CD14-positive monocyte (primary cell): ENCODE measurements around the gene EBF3. TPM values are rescaled to one million over a fixed set of nuclear protein-coding genes. Genes with fewer than 3 reads are reported as not detected.

ENCODE experiments used
- DNase-seq, 3 donors: peaks; one replicate each; pipeline ENCODE4 v3.0.0-alpha.2; 2011 to 2022
- H2AFZ ChIP-seq: 2 replicates; pipeline ENCODE4 v1.6.0; 2012; ENCODE audit warnings: mild to moderate bottlenecking, low read depth, low read length, inconsistent platforms; ENCODE audit not compliant: insufficient read depth, poor library complexity, severe bottlenecking
- H3K27ac ChIP-seq, 2 donors: 1 replicate in 1 of 2; 2 replicates in 1 of 2; pipeline ENCODE4 v1.5.1; 2012 to 2013; ENCODE audit warnings: low read length in 2 of 2, control low read depth in 1 of 2, inconsistent platforms in 1 of 2, low read depth in 1 of 2, mild to moderate bottlenecking in 1 of 2
- H3K27me3 ChIP-seq, 2 donors: one replicate each; pipeline versions ENCODE4 v1.6.0 to v1.6.1; 2011 to 2013; ENCODE audit warnings: low read length in 2 of 2; ENCODE audit not compliant: control insufficient read depth in 2 of 2, insufficient read depth in 2 of 2
- H3K36me3 ChIP-seq, 2 donors: replicated peaks in 1 of 2; 1 replicate in 1 of 2; 2 replicates in 1 of 2; pipeline versions ENCODE4 v1.5.1 to v1.6.1; 2012 to 2013; ENCODE audit warnings: low read length in 2 of 2, control low read depth in 1 of 2, inconsistent platforms in 1 of 2, mild to moderate bottlenecking in 1 of 2; ENCODE audit not compliant: insufficient read depth in 2 of 2, control insufficient read depth in 1 of 2
- H3K4me1 ChIP-seq, 2 donors: 1 replicate in 1 of 2; 2 replicates in 1 of 2; pipeline versions ENCODE4 v1.5.1 to v1.6.1; 2012 to 2013; ENCODE audit warnings: low read length in 2 of 2, control low read depth in 1 of 2, inconsistent platforms in 1 of 2, mild to moderate bottlenecking in 1 of 2, moderate library complexity in 1 of 2; ENCODE audit not compliant: insufficient read depth in 2 of 2, control insufficient read depth in 1 of 2
- H3K4me2 ChIP-seq: replicated peaks from 2 replicates; pipeline ENCODE3; 2012; ENCODE audit warnings: low read length, moderate library complexity, mild to moderate bottlenecking; ENCODE audit not compliant: poor library complexity, severe bottlenecking; ENCODE audit errors: extremely low read depth
- H3K4me3 ChIP-seq, 3 experiments: fragments of 200-600 bp in 1 of 3; sonication (generic) in 1 of 3; replicated peaks in 1 of 3; 1 replicate in 2 of 3; 2 replicates in 1 of 3; pipeline ENCODE4 v1.5.1; 2011 to 2013; ENCODE audit warnings: low read length in 3 of 3, mild to moderate bottlenecking in 3 of 3, control low read depth in 2 of 3, low read depth in 2 of 3, inconsistent platforms in 1 of 3, moderate library complexity in 1 of 3
- H3K79me2 ChIP-seq: 2 replicates; pipeline ENCODE4 v1.6.0; 2012; ENCODE audit warnings: mild to moderate bottlenecking, control low read depth, inconsistent platforms, low read length, moderate library complexity; ENCODE audit not compliant: insufficient read depth
- H3K9ac ChIP-seq: 2 replicates; pipeline ENCODE4 v1.6.0; 2017; ENCODE audit warnings: low read length, mild to moderate bottlenecking; ENCODE audit not compliant: insufficient read depth, poor library complexity, severe bottlenecking
- H3K9me3 ChIP-seq, 2 donors: replicated peaks in 1 of 2; 1 replicate in 1 of 2; 2 replicates in 1 of 2; pipeline versions ENCODE4 v1.5.1 to v1.6.1; 2012 to 2013; ENCODE audit warnings: low read length in 2 of 2, control low read depth in 1 of 2; ENCODE audit not compliant: control insufficient read depth in 1 of 2, insufficient read depth in 1 of 2
- H4K20me1 ChIP-seq: 2 replicates; pipeline ENCODE4 v1.6.0; 2012; ENCODE audit warnings: mild to moderate bottlenecking, low read length, control low read depth, moderate library complexity; ENCODE audit not compliant: insufficient read depth
- H3K27ac Mint-ChIP-seq, 7 donors: one replicate each; pipeline ENCODE4 v1.8.0; 2020; ENCODE audit warnings: mild to moderate bottlenecking in 7 of 7, mixed read lengths in 7 of 7, moderate library complexity in 6 of 7, inconsistent platforms in 2 of 7
- H3K27me3 Mint-ChIP-seq, 3 donors: one replicate each; pipeline ENCODE4 v1.8.0; 2021 to 2022; ENCODE audit warnings: low read depth in 3 of 3, mild to moderate bottlenecking in 3 of 3, mixed read lengths in 3 of 3, moderate library complexity in 3 of 3, inconsistent platforms in 1 of 3
- H3K36me3 Mint-ChIP-seq, 2 donors: one replicate each; pipeline ENCODE4 v1.8.0; 2020; ENCODE audit warnings: mixed read lengths in 2 of 2, inconsistent platforms in 1 of 2, mild to moderate bottlenecking in 1 of 2
- H3K4me1 Mint-ChIP-seq: one replicate; pipeline ENCODE4 v1.8.0; 2020; ENCODE audit warnings: mild to moderate bottlenecking, mixed read lengths
- H3K4me3 Mint-ChIP-seq, 2 donors: one replicate each; pipeline ENCODE4 v1.8.0; 2020; ENCODE audit warnings: mild to moderate bottlenecking in 2 of 2, mixed read lengths in 2 of 2, moderate library complexity in 1 of 2
- H3K9me3 Mint-ChIP-seq, 7 donors: one replicate each; pipeline ENCODE4 v1.8.0; 2020 to 2022; ENCODE audit warnings: mixed read lengths in 7 of 7, mild to moderate bottlenecking in 6 of 7, moderate library complexity in 6 of 7, inconsistent platforms in 2 of 7
- WGBS: methylation state at CpG from one replicate; pipeline ENCODE4 v1.1.5; 2013; ENCODE audit warnings: missing lambda C conversion rate; ENCODE audit not compliant: insufficient coverage; 5-methylcytosine and 5-hydroxymethylcytosine counted together
- intact Hi-C, 2 donors: fragments of 100-400 bp; cut with micrococcal nuclease; formaldehyde crosslinking; loops; one replicate each; pipeline versions ENCODE4 v1.15.0 to v1.15.1; 2023
- polyA plus RNA-seq, 3 donors: library from polyadenylated mRNA; depleted of rRNA in 1 of 3; unstranded in 2 of 3; stranded (reverse) in 1 of 3; fragments of 300-500 nt in 2 of 3; fragments of >200 nt in 1 of 3; fragmentation: Illumina TruSeq in 2 of 3; gene quantifications; 1 replicate in 2 of 3; 2 replicates in 1 of 3; pipeline ENCODE4 v1.2.3, GENCODE V29; 2012 to 2021
- TF ChIP-seq, protein P1 (sequence below): fragments of 200-600 bp; IDR thresholded peaks from one replicate; pipeline ENCODE4 v1.8.0; 2022; ENCODE audit warnings: antibody characterized with exemption, mild to moderate bottlenecking

EBF3 gene
- polyA plus RNA-seq, 3 donors, result not detected

GRCh38 chr10:129882291-129883010 lies 81.6 kb downstream of the EBF3 start:
- Histone ChIP-seq H2AFZ (no peak overlapping the region), H3K36me3 (no peaks in the 10 kb centered on the region), H4K20me1 (no peaks in the 10 kb centered on the region), H3K4me3 (no peak overlapping the region), H3K27me3 (no peaks in the 10 kb centered on the region), H3K79me2 (no peaks in the 10 kb centered on the region), H3K4me2 (no peak overlapping the region), H3K27ac (no peak overlapping the region), H3K9ac (no peak overlapping the region), H3K4me1 (peaks cover 5 to 12% of the 10 kb centered on the region in 2 donors), H3K9me3 (no peaks in the 10 kb centered on the region)
- Mint-ChIP-seq H3K9me3 (no peaks in the 10 kb centered on the region), H3K27me3 (peaks cover 0 to 3% (median 2%) of the 10 kb centered on the region in 3 donors), H3K36me3 (no peaks in the 10 kb centered on the region), H3K27ac (no peak overlapping the region), H3K4me3 (no peak overlapping the region), H3K4me1 (peaks cover 15% of the 10 kb centered on the region)
- intact Hi-C loops, result no loop called here
- TF ChIP-seq, protein P1, sequence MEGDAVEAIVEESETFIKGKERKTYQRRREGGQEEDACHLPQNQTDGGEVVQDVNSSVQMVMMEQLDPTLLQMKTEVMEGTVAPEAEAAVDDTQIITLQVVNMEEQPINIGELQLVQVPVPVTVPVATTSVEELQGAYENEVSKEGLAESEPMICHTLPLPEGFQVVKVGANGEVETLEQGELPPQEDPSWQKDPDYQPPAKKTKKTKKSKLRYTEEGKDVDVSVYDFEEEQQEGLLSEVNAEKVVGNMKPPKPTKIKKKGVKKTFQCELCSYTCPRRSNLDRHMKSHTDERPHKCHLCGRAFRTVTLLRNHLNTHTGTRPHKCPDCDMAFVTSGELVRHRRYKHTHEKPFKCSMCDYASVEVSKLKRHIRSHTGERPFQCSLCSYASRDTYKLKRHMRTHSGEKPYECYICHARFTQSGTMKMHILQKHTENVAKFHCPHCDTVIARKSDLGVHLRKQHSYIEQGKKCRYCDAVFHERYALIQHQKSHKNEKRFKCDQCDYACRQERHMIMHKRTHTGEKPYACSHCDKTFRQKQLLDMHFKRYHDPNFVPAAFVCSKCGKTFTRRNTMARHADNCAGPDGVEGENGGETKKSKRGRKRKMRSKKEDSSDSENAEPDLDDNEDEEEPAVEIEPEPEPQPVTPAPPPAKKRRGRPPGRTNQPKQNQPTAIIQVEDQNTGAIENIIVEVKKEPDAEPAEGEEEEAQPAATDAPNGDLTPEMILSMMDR, result no peak
- DNase-seq, result no peak
- no CpG with 5 or more reads among the region's 9 CpGs for WGBS

- WGBS, result 24% methylated on average over 6 of the region's 6 CpGs
- H3K9me3 ChIP-seq, result no peaks in the 10 kb centered on the region
These were observed 82.4 kb downstream of the EBF3 start for GRCh38 chr10:129881641-129882040.

More at GRCh38 chr10:129881641-129882040, 82.4 kb downstream of the EBF3 start:
- TF ChIP-seq, protein P1, result no peak
- no peaks in the 10 kb centered on the region for H4K20me1 ChIP-seq
- H3K4me3 ChIP-seq, result no peak overlapping the region
- no peaks in the 10 kb centered on the region for H3K9me3 Mint-ChIP-seq
- H3K27me3 ChIP-seq, result no peaks in the 10 kb centered on the region
- no peak overlapping the region for H3K27ac Mint-ChIP-seq
- H3K27ac ChIP-seq, result no peak overlapping the region
- intact Hi-C loops, result no loop called here
- no peak for DNase-seq
- peaks cover 15% of the 10 kb centered on the region for H3K4me1 Mint-ChIP-seq
- H3K36me3 Mint-ChIP-seq, result no peaks in the 10 kb centered on the region
- no peaks in the 10 kb centered on the region for H3K79me2 ChIP-seq
- peaks cover 5 to 12% of the 10 kb centered on the region in 2 donors for H3K4me1 ChIP-seq
- no peaks in the 10 kb centered on the region for H3K36me3 ChIP-seq
- peak overlapping the region; percentile 29 for H2AFZ ChIP-seq
- H3K4me3 Mint-ChIP-seq, result no peak overlapping the region
- no peak overlapping the region for H3K9ac ChIP-seq
- H3K27me3 Mint-ChIP-seq, result peaks cover 0 to 3% (median 2%) of the 10 kb centered on the region in 3 donors
- H3K4me2 ChIP-seq, result no peak overlapping the region
